ENCODE data around the gene TTBK2. TPM values are rescaled to one million over a fixed set of nuclear protein-coding genes. Genes with fewer than 3 reads are reported as not detected.

TTBK2 gene
- total RNA-seq, 1 donor from 2014 or later = 15.7 TPM

DNA sequence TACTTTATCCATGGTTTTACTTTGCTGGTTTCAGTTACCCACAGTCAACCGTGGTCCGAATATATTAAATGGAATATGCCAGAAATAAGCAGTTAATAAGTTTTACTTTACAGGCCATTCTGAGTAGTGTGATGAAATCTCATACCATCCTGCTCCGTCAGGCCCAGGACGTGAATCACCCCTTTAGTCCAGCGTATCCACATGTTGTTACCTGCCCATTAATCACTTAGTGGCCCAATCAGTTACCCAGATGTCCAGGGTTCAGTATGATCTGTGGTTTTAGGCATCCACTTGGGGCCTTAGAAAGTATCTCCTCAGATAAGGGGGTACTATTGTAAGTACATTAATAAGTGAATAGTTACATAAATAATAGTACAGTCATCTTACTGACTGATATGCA lies 88.0 kb downstream of the TTBK2 start:
- DNase-seq (ENCODE audit: low spot score) = no peak

DNA sequence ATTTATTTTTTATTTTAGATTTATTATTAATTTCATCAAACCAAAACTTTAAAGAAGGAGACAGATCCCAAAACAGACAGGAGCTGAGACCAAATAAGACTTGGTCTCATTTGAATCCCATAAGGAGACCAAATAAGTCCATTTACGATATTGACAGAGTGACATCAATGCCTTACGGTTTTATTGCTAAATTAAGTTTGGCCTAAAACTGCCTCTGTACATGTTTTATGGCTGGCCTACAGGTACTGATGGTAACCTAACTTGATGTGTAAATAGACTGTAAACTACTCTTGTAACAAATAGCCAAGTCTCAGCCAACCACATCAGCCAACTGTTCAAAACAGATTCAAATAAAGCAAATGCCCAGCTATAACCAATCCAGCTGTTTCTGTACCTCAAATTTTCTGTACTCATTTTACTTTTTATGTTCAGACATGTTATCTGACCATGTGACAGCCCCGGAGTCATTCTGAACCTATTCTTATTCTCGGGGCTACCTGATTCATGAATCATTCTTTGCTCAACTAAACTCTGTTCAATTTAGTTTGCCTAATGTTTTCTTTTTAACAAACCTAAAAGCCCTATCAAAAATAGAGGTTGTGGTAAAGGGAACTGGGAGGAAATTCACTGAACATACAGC lies 94.2 kb downstream of the TTBK2 start:
- DNase-seq (ENCODE audit: low spot score) = no peak

GRCh38 chr15:42825599-42825998 lies 95.0 kb downstream of the TTBK2 start:
- no peak for DNase-seq (ENCODE audit: low spot score)

- DNase-seq (ENCODE audit: low spot score) = no peak
Observed at GRCh38 chr15:42820811-42821210, 99.8 kb downstream of the TTBK2 start.

- DNase-seq (ENCODE audit: low spot score) = no peak
Observed at GRCh38 chr15:42819786-42820185, 100.8 kb downstream of the TTBK2 start.

DNA sequence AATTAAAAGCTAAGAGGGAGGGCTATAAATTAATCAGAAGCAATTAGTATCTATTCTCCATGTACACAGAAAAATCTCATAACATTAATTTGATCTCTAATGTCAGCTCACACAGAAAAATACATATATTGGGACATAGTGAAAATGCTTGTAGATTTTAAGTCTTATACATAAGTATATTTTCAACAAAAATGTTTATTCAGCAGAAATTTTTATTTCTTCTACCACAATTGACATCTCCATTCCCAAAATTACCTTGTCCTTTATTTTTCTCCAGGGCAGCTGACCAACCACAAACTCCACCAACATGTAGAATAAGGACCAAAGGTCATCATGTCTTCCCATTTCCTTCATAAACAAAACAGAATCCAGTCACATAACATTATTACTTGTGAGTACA lies 109.1 kb downstream of the TTBK2 start:
- DNase-seq (ENCODE audit: low spot score) = no peak

GRCh38 chr15:42808913-42809312 lies 111.7 kb downstream of the TTBK2 start:
- DNase-seq (ENCODE audit: low spot score) = no peak

DNA sequence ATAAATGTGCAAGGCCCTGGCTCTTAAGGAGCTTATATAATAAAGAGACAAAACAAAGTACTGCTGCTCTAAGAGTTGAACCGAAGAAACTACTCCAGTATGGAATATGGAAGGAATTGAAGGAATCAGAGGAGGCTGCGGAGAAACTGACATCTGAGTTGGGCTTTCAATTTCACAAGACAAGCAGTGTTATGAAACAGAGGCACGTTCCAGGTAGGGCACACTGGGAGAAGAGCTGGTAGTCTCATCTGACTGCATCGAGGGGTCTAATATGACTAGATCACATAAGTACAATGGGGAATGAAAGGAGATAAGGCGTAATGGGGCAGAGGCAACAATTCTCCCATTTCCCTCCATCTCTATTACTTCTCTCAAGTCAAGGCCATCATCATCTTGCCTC lies 115.3 kb downstream of the TTBK2 start:
- DNase-seq (ENCODE audit: low spot score) = no peak

- no peak for DNase-seq (ENCODE audit: low spot score)
Observed at GRCh38 chr15:42804739-42805138, 115.8 kb downstream of the TTBK2 start.

GRCh38 chr15:42803436-42803835 lies 117.1 kb downstream of the TTBK2 start:
- no peak for DNase-seq (ENCODE audit: low spot score)

- DNase-seq (ENCODE audit: low spot score) = no peak
Observed at GRCh38 chr15:42802168-42802567, 118.4 kb downstream of the TTBK2 start.

GRCh38 chr15:42800731-42801474 lies 119.7 kb downstream of the TTBK2 start:
- no peak for DNase-seq (ENCODE audit: low spot score)

- no peak for DNase-seq (ENCODE audit: low spot score)
Observed at GRCh38 chr15:42798802-42799201, 121.8 kb downstream of the TTBK2 start.

DNA sequence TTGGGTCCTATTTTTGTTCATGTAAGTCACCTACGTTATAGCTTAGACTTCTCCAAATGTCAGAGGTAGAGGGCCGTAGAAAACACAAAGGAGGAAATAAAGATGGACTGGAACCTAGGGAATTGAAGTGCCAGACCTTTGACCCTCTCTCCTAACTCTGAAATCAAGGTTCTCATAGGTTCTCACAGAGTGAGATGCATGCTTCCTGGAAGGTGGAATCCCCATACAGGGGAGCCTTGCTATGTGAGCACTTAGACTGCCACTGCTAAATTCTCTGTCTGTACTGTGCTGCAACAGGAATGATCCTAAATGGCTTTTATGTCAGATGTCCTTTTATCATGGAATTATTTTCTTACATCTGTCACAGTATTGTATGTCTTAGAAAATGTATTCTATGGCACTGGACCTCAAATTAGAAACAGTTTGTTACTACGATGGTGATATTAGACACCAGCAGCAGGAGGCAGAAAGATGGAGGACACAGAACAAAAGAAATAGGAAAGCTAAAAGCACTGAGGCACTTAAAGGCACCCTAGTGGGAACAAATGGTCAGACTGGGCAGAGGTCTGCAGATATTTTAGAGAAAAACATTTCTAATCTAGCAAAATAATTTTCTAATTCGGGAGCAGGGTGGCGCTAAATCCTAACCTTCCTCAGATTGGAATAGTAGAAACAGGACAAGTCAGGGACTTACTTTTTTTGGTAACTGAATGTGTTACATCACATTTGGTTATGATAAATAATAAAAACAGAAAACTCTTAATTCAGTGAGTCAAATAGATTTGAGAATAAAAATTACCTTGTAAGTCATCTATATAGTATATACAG lies 123.4 kb downstream of the TTBK2 start:
- no peak for DNase-seq (ENCODE audit: low spot score)

DNA sequence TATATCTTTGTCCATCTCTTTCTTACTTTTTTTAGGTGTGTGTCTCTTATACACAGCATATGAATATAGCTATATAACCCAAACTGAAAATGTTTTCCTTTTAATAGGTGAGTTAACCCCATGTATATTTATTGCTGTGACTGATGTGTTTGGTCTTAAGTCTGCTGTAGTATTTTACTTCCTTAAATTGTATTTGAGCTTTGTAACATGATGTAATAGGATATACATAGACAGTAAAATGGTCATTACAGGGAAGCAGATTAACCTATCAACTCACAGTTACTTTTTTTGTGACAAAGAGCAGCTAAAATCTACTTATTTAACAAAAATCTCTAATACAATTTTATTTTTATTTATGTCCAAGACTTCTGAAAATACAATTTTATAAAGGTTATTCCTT lies 131.9 kb downstream of the TTBK2 start:
- no peak for DNase-seq (ENCODE audit: low spot score)

GRCh38 chr15:42786978-42787377 lies 133.6 kb downstream of the TTBK2 start:
- DNase-seq (ENCODE audit: low spot score) = no peak

DNA sequence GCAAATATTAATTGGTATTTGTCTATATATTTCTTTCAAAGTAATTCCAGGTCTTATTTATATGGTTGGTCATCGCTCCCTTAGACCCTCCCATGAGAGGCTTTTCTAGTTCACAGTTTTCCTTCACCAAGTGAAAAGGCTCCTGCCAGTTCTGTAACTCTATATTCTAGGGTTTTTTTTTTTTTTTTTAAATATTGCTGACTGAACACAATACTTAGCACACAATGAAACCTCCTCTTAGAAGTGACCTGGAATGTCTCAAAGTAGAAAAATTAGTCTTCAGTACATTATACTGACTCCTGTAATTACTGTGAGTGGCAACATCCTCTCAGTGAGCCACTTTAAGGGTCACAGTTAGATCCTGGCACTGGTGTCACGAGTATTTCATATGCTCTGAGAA lies 135.0 kb downstream of the TTBK2 start:
- no peak for DNase-seq (ENCODE audit: low spot score)

DNA sequence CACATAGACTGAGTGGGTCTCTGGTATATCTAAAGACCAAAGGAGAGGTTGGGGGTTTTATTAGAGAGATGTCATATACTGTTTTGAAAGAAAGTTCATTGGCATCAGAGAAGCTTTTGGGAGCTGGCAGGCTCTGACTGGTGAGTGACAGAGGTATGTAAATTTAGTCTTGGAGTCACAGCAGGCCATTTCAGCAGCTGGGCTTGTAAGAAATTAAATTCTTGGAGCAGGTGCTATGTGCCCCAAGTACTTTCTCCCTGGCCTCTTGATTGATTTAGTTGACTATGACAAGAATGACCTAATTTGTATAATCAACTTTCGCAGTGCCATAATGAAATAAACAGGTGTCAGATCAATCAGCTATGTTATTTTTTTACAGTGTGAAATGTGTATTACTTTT lies 135.9 kb downstream of the TTBK2 start:
- DNase-seq (ENCODE audit: low spot score) = no peak

DNA sequence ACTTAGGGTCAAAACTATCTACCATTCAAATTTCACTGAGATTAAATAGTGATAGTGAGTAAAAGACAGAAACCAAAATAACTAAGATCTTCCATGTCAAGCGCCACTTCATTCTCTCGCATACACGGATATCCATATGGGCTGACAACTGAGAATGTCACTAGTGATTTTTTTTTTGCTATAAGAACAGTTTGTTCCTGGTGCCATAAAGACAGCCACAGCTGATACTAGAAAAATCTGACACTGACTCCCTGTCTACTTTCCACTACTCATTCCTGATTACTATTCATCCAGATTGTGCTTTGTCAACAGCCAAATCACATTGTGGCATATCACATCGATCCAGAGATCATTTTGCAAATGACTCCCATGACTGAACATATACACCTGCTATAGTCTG lies 137.9 kb downstream of the TTBK2 start:
- DNase-seq (ENCODE audit: low spot score) = no peak

DNA sequence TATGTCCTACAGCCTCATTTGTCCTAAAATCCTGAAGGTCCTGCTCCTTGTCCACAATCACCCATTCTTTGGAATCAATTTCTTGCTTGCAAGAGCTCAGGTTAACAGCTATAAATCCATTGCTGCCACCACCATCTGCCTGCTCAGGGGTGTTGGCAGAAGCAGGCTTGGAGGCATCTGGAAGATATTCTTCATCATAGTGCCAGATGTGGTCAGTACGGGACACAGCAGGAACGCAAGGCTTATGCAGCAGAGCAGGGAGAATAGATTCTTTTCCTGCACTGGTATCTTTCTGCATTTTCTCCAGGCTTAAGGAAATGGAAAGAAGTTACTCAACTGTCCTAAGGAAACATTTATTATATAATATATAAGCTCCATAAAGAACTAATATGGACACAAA lies 145.2 kb downstream of the TTBK2 start:
- DNase-seq (ENCODE audit: low spot score) = no peak

- no peak for DNase-seq (ENCODE audit: low spot score)
Observed at GRCh38 chr15:42772901-42773300, 147.7 kb downstream of the TTBK2 start.

DNA sequence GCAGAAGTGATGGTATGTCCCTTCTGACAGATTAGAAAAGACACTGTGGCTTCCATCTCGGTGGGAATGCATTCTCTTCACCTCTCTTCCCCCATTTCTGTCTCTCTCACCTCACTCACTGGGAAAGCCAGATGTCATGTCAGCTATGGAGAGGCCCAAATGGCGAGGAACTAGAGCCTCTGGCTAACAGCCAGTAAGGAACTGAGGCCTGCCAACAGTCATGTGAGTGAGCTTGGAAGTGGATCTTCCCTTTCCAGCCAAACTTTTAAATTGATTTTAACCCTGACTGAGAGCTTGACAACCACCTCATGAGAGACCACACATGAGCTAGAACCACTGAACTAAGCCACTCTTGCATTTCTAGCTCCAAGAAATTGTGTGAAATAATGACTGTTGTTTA lies 148.4 kb downstream of the TTBK2 start:
- DNase-seq (ENCODE audit: low spot score) = no peak
